ENCODE measurements around the gene GLRA2. TPM values are rescaled to one million over a fixed set of nuclear protein-coding genes. Genes with fewer than 3 reads are reported as not detected.
A peak's percentile ranks its signal among the peaks of the same experiment; 100 is the strongest.

GLRA2 gene
- total RNA-seq, 4 donors from 2014 or later, result not detected

DNA sequence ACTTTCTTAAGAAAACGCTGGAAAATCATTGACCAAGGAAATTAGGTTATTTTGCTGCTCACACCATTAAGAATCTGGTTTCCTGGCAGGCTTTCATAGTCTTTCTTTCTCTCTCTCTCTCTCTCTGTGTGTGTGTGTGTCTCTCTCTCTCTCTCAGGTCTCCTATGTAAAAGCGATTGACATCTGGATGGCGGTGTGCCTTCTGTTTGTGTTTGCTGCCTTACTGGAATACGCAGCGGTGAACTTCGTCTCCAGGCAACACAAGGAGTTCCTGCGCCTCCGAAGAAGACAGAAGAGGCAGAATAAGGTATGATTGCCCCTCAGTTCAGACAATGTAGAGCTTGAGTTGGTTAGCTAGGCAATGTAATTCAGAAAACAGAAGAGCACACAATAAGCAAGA is 161.2 kb downstream of the GLRA2 start:
- 66 to 74% methylated on average over 8 of the region's 8 CpGs for WGBS, 2 donors
- DNase-seq (ENCODE audit: low spot score in 2 of 2), result no peak
- TF ChIP-seq, protein P1, sequence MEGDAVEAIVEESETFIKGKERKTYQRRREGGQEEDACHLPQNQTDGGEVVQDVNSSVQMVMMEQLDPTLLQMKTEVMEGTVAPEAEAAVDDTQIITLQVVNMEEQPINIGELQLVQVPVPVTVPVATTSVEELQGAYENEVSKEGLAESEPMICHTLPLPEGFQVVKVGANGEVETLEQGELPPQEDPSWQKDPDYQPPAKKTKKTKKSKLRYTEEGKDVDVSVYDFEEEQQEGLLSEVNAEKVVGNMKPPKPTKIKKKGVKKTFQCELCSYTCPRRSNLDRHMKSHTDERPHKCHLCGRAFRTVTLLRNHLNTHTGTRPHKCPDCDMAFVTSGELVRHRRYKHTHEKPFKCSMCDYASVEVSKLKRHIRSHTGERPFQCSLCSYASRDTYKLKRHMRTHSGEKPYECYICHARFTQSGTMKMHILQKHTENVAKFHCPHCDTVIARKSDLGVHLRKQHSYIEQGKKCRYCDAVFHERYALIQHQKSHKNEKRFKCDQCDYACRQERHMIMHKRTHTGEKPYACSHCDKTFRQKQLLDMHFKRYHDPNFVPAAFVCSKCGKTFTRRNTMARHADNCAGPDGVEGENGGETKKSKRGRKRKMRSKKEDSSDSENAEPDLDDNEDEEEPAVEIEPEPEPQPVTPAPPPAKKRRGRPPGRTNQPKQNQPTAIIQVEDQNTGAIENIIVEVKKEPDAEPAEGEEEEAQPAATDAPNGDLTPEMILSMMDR (IDR thresholded peaks at IDR 0.05), result no peak
- no peak for TF ChIP-seq POLR2A (IDR thresholded peaks at IDR 0.05)
- no peak overlapping the region for H3K4me3 ChIP-seq (ENCODE audit: low read depth, poor library complexity, severe bottlenecking)
- intact Hi-C loops (cut with DNase I; ENCODE audit: low total_unique reads), result no loop called here

DNA sequence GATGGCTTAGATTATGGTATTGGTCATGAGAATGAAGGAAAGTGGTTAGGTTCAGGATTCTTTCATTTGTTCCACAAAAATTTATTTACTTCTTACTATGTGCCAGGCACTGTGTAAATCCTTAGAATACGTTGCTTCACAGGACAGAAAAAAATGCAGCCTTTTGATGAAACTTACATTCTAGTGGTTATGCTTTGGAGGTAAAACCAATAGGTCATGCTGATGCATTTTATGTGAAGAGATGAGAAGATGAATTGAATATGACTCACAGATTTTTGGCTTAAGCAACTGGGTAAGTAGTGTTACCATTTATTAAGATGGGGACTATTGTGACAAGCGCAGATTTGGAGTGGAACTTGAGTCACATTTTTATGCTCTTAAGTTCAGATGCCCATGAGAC is 165.3 kb downstream of the GLRA2 start:
- DNase-seq (ENCODE audit: low spot score in 2 of 2), result no peak
- intact Hi-C loops (cut with DNase I; ENCODE audit: low total_unique reads), result no loop called here
- H3K4me3 ChIP-seq (ENCODE audit: low read depth, poor library complexity, severe bottlenecking), result no peak overlapping the region
- TF ChIP-seq, protein P1 (IDR thresholded peaks at IDR 0.05), result no peak
- no peak for TF ChIP-seq POLR2A (IDR thresholded peaks at IDR 0.05)
- WGBS, 2 donors, result 68 to 70% methylated on average over 2 of the region's 2 CpGs

DNA sequence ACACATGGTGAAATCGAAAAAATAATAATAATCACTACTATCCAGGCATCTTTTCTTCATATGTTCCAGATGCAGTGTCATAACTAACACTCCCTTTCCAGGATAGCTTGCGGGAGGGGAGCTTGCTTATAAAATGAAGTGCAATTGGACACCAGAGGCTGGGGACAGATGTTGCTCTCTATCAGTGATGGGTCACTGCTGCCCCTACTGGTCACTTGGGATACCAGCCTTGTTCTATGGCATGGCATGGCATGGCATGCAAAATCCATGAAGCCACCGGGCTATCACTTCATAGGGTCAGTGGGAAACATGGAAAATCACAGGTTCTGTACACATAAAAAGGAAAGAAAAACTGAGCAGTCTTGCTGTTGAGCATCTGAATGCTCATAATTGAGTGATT is 168.1 kb downstream of the GLRA2 start:
- TF ChIP-seq, protein P1 (IDR thresholded peaks at IDR 0.05), result no peak
- TF ChIP-seq POLR2A (IDR thresholded peaks at IDR 0.05), result no peak
- intact Hi-C loops (cut with DNase I; ENCODE audit: low total_unique reads), result no loop called here
- peak in 1 of 2 donors; percentile 11 for DNase-seq (ENCODE audit: low spot score in 2 of 2)
- WGBS, 2 donors, result 56 to 77% methylated on average over 3 of the region's 3 CpGs
- no peak overlapping the region for H3K4me3 ChIP-seq (ENCODE audit: low read depth, poor library complexity, severe bottlenecking)

DNA sequence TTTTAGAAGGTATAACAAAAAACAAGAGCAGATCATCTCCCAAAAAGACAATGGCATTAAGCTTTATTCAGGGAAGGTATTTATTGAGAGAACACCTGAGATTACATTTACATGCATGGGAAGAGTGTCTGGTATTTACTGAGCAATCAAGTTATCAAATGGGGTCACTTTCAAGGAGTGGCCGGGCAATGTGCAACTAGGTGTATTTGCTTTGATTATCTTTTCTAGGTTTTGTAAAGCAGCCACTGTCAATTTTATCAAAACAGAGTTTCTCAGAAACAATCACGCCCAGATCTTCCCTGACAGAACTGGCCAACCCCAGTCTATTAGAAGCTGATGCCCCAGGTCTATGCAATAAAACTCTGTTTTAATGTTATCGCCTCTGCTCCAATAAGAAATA is 169.5 kb downstream of the GLRA2 start:
- intact Hi-C loops (cut with DNase I; ENCODE audit: low total_unique reads), result no loop called here
- H3K4me3 ChIP-seq (ENCODE audit: low read depth, poor library complexity, severe bottlenecking), result no peak overlapping the region
- no peak for DNase-seq (ENCODE audit: low spot score in 2 of 2)
- TF ChIP-seq, protein P1 (IDR thresholded peaks at IDR 0.05), result no peak
- no peak for TF ChIP-seq POLR2A (IDR thresholded peaks at IDR 0.05)
- 81 to 86% methylated on average over 3 of the region's 3 CpGs for WGBS, 2 donors

DNA sequence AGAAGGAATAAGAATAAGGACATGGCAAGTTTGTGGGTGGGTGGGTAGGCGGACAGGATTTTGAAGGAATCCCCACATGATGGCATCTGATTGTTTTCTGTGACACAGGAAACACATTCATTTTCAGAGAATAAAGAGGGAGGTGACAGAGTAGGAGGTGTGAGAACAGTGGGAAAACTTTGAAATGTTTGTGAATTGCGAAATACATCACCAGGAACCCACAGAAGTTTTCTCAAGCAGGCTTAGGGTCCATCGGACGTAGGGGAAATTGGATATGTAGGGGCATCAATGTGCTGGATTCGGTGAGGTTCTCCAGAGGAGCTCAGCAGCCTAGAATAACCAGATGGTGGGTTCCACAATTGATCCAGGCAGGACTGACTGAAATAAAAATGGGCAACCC is 171.6 kb downstream of the GLRA2 start:
- H3K4me3 ChIP-seq (ENCODE audit: low read depth, poor library complexity, severe bottlenecking), result no peak overlapping the region
- TF ChIP-seq, protein P1 (IDR thresholded peaks at IDR 0.05), result no peak
- no peak for DNase-seq (ENCODE audit: low spot score in 2 of 2)
- intact Hi-C loops (cut with DNase I; ENCODE audit: low total_unique reads), result no loop called here
- WGBS, 2 donors, result 82 to 93% methylated on average over 5 of the region's 5 CpGs

DNA sequence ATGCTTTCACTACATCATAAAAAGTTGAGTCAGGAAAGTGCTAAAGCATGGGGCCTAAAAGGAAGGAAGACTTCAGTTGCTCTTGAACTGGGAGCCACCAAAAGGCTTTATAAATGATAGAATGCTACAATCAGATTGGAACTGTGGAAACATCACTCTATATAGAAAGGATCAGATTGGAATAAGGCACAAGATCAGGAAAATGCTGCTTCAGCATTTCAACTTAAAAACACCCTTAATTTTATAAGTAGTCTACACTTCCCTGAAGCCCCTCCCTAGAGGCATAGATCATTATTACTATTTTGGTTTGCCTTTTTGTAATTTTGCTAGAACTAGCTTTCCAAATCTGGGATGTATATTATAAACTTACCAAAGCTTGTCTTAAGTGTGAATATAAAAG is 172.8 kb downstream of the GLRA2 start:
- TF ChIP-seq POLR2A (IDR thresholded peaks at IDR 0.05), result no peak
- TF ChIP-seq, protein P1 (IDR thresholded peaks at IDR 0.05), result no peak
- intact Hi-C loops (cut with DNase I; ENCODE audit: low total_unique reads), result no loop called here

More for the DNA sequence above, 172.8 kb downstream of the GLRA2 start:
- no peak overlapping the region for H3K4me3 ChIP-seq (ENCODE audit: low read depth, poor library complexity, severe bottlenecking)
- DNase-seq (ENCODE audit: low spot score in 2 of 2), result no peak

All from lower leg skin (tissue), 4 donors.